Neural progenitor cell (in vitro differentiated cells): ENCODE results near the gene GRID1. TPM values are rescaled to one million over a fixed set of nuclear protein-coding genes. Genes with fewer than 3 reads are reported as not detected.

Source experiments
- DNase-seq: peaks from one replicate; pipeline ENCODE4 v3.0.0-alpha.2; 2016; ENCODE audit warnings: low spot score
- H2AFZ ChIP-seq: fragments of 200-600 bp; sonication (generic); replicated peaks from 2 replicates; pipeline ENCODE4 v1.6.1; 2016; ENCODE audit warnings: antibody characterized with exemption
- H3F3A ChIP-seq: fragments of 200-600 bp; sonication (generic); 2 replicates; pipeline ENCODE4 v1.6.1; 2016; ENCODE audit warnings: antibody characterized with exemption, low read depth
- H3K27ac ChIP-seq: fragments of 200-600 bp; sonication (generic); 2 replicates; pipeline ENCODE4 v1.5.1; 2016; ENCODE audit warnings: mild to moderate bottlenecking
- H3K27me3 ChIP-seq: fragments of 200-600 bp; sonication (generic); 2 replicates; pipeline ENCODE4 v1.6.1; 2016; ENCODE audit warnings: mild to moderate bottlenecking, moderate library complexity
- H3K36me3 ChIP-seq: fragments of 200-600 bp; sonication (generic); 2 replicates; pipeline ENCODE4 v1.5.1; 2016
- H3K4me1 ChIP-seq: fragments of 200-600 bp; sonication (generic); 2 replicates; pipeline ENCODE4 v1.6.1; 2016; ENCODE audit warnings: mixed run types
- H3K4me2 ChIP-seq: fragments of 200-600 bp; sonication (generic); 2 replicates; pipeline ENCODE4 v1.6.1; 2016
- H3K4me3 ChIP-seq: fragments of 200-600 bp; sonication (generic); 2 replicates; pipeline ENCODE4 v1.5.1; 2016
- H3K79me2 ChIP-seq: fragments of 200-600 bp; sonication (generic); 2 replicates; pipeline ENCODE4 v1.6.1; 2016; ENCODE audit warnings: low read depth
- H3K9ac ChIP-seq: fragments of 200-600 bp; sonication (generic); 2 replicates; pipeline ENCODE4 v1.6.1; 2016
- H3K9me3 ChIP-seq: fragments of 200-600 bp; sonication (generic); 2 replicates; pipeline ENCODE4 v1.5.1; 2016; ENCODE audit warnings: low read depth
- H4K20me1 ChIP-seq: fragments of 200-600 bp; sonication (generic); 2 replicates; pipeline ENCODE4 v1.6.1; 2016; ENCODE audit warnings: low read depth
- H3K27ac Mint-ChIP-seq: 3 replicates; pipeline ENCODE4 v1.8.0; 2021; ENCODE audit warnings: mixed read lengths
- H3K27me3 Mint-ChIP-seq: 2 replicates; pipeline ENCODE4 v1.8.0; 2022; ENCODE audit warnings: low read depth, mild to moderate bottlenecking, inconsistent platforms, moderate library complexity, mixed read lengths; ENCODE audit not compliant: insufficient read depth
- H3K36me3 Mint-ChIP-seq: 3 replicates; pipeline ENCODE4 v1.8.0; 2021; ENCODE audit warnings: mixed read lengths
- H3K4me1 Mint-ChIP-seq: 3 replicates; pipeline ENCODE4 v1.8.0; 2021; ENCODE audit warnings: mixed read lengths
- H3K4me3 Mint-ChIP-seq: 3 replicates; pipeline ENCODE4 v1.8.0; 2021; ENCODE audit warnings: mild to moderate bottlenecking, moderate library complexity, mixed read lengths
- H3K9me3 Mint-ChIP-seq: 3 replicates; pipeline ENCODE4 v1.8.0; 2020; ENCODE audit warnings: mixed read lengths
- EZH2 ChIP-seq: fragments of 200-600 bp; sonication (generic); IDR thresholded peaks from 2 replicates; pipeline ENCODE4 v1.6.1; 2017; ENCODE audit warnings: antibody characterized with exemption, mild to moderate bottlenecking, moderate library complexity
- EZH2phosphoT487 ChIP-seq: fragments of 200-600 bp; sonication (generic); IDR thresholded peaks from 2 replicates; pipeline ENCODE4 v1.6.1; 2017; ENCODE audit warnings: antibody characterized with exemption
- total RNA-seq: library from RNA; depleted of rRNA; stranded (reverse); fragments of >200 nt; gene quantifications from 2 replicates; pipeline ENCODE4 v1.2.3, GENCODE V29; 2015; ENCODE audit warnings: low replicate concordance
- TF ChIP-seq, protein P1 (sequence below): fragments of 200-600 bp; sonication (generic); IDR thresholded peaks from 2 replicates; pipeline ENCODE4 v1.5.1; 2017; ENCODE audit warnings: antibody characterized with exemption, mild to moderate bottlenecking

GRID1 gene
- total RNA-seq, 1 donor from 2014 or later = not detected

- TF ChIP-seq, protein P1, sequence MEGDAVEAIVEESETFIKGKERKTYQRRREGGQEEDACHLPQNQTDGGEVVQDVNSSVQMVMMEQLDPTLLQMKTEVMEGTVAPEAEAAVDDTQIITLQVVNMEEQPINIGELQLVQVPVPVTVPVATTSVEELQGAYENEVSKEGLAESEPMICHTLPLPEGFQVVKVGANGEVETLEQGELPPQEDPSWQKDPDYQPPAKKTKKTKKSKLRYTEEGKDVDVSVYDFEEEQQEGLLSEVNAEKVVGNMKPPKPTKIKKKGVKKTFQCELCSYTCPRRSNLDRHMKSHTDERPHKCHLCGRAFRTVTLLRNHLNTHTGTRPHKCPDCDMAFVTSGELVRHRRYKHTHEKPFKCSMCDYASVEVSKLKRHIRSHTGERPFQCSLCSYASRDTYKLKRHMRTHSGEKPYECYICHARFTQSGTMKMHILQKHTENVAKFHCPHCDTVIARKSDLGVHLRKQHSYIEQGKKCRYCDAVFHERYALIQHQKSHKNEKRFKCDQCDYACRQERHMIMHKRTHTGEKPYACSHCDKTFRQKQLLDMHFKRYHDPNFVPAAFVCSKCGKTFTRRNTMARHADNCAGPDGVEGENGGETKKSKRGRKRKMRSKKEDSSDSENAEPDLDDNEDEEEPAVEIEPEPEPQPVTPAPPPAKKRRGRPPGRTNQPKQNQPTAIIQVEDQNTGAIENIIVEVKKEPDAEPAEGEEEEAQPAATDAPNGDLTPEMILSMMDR = no peak
- TF ChIP-seq EZH2phosphoT487 = no peak
- TF ChIP-seq EZH2 = no peak
- H4K20me1 ChIP-seq = no peaks in the 10 kb centered on the region
- no peaks in the 10 kb centered on the region for H3K36me3 ChIP-seq
- no peaks in the 10 kb centered on the region for H3K36me3 Mint-ChIP-seq
- no peaks in the 10 kb centered on the region for H3K9me3 ChIP-seq
- H3K4me1 ChIP-seq = no peaks in the 10 kb centered on the region
- H3K27ac Mint-ChIP-seq = no peak overlapping the region
- no peaks in the 10 kb centered on the region for H3K79me2 ChIP-seq
- no peaks in the 10 kb centered on the region for H3F3A ChIP-seq
- no peak overlapping the region for H3K27ac ChIP-seq
- no peak overlapping the region for H3K9ac ChIP-seq
- no peaks in the 10 kb centered on the region for H3K9me3 Mint-ChIP-seq
- no peak overlapping the region for H3K4me2 ChIP-seq
- H3K4me3 ChIP-seq = no peak overlapping the region
- no peaks in the 10 kb centered on the region for H3K4me1 Mint-ChIP-seq
- no peak for DNase-seq
- peaks cover 9% of the 10 kb centered on the region for H3K27me3 Mint-ChIP-seq
- no peak overlapping the region for H3K4me3 Mint-ChIP-seq
- no peak overlapping the region for H2AFZ ChIP-seq
- H3K27me3 ChIP-seq = no peaks in the 10 kb centered on the region
Observed at GRCh38 chr10:86321568-86321967, 45.0 kb downstream of the GRID1 start.

DNA sequence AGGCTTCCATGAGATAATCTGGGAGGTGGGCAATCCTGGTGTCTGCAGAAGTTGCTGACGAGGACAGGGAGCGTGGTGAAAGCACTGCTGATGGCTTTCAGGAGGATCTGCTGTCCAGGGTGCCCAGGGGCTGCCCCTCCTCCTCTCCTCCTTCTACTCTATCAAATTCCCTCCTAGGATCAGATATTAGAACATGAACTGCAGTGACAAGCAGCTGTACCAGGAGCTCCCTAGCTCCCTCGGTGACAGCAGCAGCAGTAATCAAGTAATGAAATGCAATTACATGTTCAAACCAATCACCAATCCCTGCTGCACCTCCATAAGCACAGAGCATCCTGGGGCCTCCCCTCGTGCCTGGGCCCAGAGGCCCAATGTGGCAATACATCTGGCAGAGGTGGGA, 46.9 kb downstream of the GRID1 start:
- H3K4me1 ChIP-seq = no peaks in the 10 kb centered on the region
- H3K27me3 Mint-ChIP-seq = peaks cover 9% of the 10 kb centered on the region
- no peaks in the 10 kb centered on the region for H3F3A ChIP-seq
- no peak overlapping the region for H3K4me3 Mint-ChIP-seq
- H3K27ac Mint-ChIP-seq = no peak overlapping the region
- H3K4me3 ChIP-seq = no peak overlapping the region
- H3K9me3 Mint-ChIP-seq = no peaks in the 10 kb centered on the region
- no peak for DNase-seq
- H3K79me2 ChIP-seq = no peaks in the 10 kb centered on the region
- H3K27me3 ChIP-seq = no peaks in the 10 kb centered on the region
- H3K9ac ChIP-seq = no peak overlapping the region
- no peaks in the 10 kb centered on the region for H3K36me3 Mint-ChIP-seq
- no peaks in the 10 kb centered on the region for H3K4me1 Mint-ChIP-seq
- no peaks in the 10 kb centered on the region for H3K36me3 ChIP-seq
- H3K9me3 ChIP-seq = no peaks in the 10 kb centered on the region
- no peak overlapping the region for H3K4me2 ChIP-seq
- no peaks in the 10 kb centered on the region for H4K20me1 ChIP-seq
- TF ChIP-seq EZH2 (no peak), EZH2phosphoT487 (no peak)
- TF ChIP-seq, protein P1 = no peak
- no peak overlapping the region for H3K27ac ChIP-seq
- H2AFZ ChIP-seq = no peak overlapping the region

GRCh38 chr10:86317949-86318725, 48.5 kb downstream of the GRID1 start:
- Mint-ChIP-seq H3K4me3 (no peak overlapping the region), H3K27me3 (peaks cover 9% of the 10 kb centered on the region), H3K9me3 (no peaks in the 10 kb centered on the region), H3K4me1 (no peaks in the 10 kb centered on the region), H3K36me3 (no peaks in the 10 kb centered on the region), H3K27ac (no peak overlapping the region)
- DNase-seq = no peak
- H3K9ac ChIP-seq = no peak overlapping the region
- H2AFZ ChIP-seq = no peak overlapping the region
- H3K79me2 ChIP-seq = no peaks in the 10 kb centered on the region
- no peak overlapping the region for H3K4me3 ChIP-seq
- H3K4me2 ChIP-seq = no peak overlapping the region
- H3K4me1 ChIP-seq = no peaks in the 10 kb centered on the region
- no peaks in the 10 kb centered on the region for H3F3A ChIP-seq
- H3K9me3 ChIP-seq = no peaks in the 10 kb centered on the region
- H3K36me3 ChIP-seq = no peaks in the 10 kb centered on the region
- no peaks in the 10 kb centered on the region for H4K20me1 ChIP-seq
- TF ChIP-seq EZH2phosphoT487 (no peak), EZH2 (no peak)
- TF ChIP-seq, protein P1 = no peak
- H3K27ac ChIP-seq = no peak overlapping the region
- H3K27me3 ChIP-seq = no peaks in the 10 kb centered on the region
